ENCODE measurements around the gene FBXO38.
A peak's percentile ranks its signal among the peaks of the same experiment; 100 is the strongest.

Gene FBXO38

DNA sequence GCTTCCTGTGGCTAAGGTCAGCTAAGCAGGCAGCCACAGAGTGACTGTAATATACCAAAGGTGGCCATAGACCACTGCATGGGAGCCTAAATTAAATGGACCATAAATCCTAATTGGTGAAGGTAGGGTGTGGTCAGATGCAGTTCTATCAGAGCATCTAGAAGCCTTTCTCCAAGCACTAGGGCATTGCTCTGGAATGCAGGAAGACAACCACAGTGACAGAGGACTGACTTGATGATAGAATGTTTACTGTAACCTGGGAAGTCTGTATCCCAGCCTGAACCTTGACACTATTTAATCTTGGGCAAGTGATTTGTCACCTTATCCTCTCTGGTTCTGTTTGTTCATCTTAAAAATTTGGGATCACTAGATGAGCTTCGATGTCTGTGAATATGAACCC, 2.3 kb downstream of the FBXO38 start:
- no peak for DNase-seq

DNA sequence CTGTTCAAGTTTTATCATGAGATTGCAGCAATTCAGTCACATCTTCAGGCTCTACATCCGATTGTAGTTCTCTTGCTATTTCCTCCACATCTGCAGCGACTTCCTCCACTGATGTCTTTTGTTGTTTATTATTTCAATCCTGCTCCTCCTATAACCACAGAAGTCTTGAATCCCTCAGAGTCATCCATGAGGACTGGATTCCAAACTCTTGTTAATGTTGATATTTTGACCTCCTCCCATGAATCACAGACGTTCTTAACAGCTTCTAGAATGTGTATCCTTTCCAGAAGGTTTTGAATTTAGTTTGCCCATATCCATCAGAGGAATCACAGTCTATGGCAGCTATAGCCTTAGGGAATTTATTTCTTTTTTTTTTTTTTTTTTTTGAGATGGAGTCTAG, 3.6 kb downstream of the FBXO38 start:
- peak in 1 of 5 experiments; percentile 58 for DNase-seq

DNA sequence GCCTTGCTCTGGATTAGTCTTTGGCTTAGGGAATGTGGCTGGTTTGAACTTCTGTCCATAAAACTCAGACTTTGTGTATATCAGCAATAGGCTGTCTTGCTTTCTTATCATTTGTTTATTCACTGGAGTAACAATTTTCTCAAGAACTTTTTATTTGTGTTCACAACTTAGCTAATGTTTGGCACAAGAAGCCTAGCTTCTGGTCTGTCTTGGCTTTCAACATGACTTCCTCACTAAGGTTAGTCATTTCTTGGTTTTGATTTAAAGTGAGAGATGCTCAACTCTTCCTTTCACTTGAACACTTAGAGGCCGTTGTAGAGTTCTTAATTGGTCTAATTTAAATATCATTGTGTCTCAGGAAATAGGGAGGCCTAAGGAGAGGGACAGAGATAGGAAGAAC, 4.9 kb downstream of the FBXO38 start:
- peak in 1 of 5 experiments; percentile 73 for DNase-seq

DNA sequence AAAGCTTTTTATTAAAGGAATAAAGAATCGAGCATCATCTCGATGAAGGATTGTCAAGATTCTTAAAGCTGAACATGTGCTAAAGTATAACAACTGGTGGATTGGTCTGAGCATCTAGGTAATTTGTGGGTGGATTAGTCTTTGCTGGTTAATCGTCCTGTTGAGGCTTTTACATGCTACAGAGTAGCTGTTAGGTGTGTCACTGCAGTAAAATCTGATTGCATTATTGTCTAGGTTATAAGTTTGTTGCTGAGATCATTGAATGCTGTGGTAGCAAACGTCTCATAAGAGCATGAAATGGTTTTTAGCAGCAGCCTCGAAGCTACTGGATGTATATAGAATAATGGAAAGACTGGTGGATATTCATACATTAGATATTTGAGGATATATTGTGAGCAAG, 7.2 kb downstream of the FBXO38 start:
- DNase-seq = no peak

DNA sequence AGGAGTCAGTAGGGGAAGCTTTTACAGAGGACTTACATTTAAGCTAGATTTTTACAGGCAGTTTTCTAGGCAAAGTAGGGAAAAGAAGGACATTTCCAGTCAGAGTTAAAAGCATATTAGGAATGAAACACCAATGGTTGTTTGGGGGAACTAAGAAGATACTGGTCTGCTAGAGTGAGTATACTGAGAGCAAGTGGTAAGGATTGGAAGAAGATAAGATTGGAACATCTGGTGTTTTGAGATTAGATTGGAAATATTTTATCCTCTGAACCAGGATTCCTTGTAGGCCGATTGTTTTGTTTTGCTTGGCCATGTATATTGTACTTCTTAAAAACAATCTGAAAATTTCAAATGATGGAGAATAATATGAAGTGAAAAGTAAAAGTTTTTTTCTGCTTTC, 7.7 kb downstream of the FBXO38 start:
- DNase-seq = no peak

DNA sequence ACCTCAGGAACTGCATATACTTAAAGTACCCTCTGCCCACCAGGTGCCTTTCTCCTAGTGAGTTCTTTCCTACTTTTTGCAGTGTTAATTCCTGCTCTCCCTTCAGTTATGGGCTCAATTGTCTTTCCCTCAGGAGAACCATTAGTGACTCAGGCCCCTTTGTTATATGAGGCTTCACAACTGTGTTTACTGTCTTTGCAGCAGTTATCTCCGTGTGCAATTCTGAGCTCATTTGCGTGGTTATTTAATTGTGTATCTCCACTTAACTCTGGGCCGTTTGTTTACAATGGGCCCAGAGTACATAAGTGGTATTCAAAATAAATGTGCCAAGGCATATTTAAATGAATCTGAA, 9.6 kb downstream of the FBXO38 start:
- DNase-seq = no peak

DNA sequence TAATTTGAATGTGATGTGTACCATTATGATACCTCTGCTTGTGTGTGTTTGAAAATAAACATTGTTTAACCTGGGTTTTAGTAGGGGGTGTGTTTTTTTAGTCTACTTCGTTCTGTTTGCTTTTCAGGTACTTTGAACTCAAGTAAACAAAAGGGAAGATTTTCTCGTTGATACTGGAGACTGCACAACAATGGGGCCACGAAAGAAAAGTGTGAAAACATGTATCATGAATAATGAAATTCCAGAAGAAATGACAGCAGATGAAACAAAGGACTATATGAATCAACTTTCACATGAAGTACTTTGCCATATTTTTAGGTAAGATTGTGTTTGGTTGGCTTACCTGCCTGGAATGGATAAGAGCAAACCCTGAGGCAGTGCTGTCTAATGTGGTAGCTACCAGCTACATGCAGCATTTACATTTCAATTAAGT, 10.8 kb downstream of the FBXO38 start:
- no peak for DNase-seq

DNA sequence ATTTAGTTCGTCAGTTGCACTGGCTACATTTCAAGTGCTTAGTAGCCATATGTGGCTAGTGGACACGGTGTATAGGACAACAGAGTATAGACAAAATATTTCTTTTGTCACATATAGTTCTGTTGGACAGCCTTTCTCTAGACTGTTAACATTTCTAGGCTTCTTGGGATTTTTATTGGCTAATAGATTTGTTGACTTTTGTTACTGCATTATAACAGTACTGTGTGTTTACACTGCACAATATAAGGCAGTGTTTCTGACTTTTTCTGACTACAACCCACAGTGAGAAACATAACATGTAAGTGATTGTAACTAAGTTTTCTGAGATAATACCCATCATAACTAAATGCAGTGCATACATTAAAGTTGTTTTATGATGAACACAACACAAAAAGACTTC, 11.3 kb downstream of the FBXO38 start:
- no peak for DNase-seq

DNA sequence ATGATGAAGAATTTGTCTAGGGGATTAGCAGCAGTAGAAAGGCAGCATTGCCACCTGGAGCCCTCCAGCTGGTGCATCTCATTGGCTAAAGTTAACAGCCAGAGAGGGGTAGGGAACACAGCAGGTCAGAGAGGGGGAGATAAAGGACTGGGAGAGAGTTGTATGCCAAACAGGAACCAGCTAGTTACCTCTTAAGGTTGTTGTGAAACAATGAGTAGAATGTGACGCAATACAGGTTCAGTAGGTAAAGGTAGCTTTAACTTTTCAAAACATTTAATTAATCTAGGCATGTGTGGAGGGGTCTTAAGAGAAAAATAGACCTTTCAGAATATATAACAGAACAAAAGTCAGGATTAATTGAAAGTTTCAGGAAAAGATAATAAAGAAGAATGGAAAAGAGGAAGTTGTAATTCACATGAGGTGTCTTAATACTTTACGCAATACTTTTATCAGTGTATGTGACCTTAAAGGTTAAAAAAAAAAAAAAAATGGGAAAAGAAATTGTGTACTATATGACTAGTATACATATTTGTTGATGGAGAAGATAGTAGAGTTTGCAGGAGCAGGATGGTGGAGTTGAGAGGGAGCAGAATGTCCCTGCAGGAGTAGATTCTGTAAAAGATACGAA, 14.3 kb downstream of the FBXO38 start:
- no peak for DNase-seq

DNA sequence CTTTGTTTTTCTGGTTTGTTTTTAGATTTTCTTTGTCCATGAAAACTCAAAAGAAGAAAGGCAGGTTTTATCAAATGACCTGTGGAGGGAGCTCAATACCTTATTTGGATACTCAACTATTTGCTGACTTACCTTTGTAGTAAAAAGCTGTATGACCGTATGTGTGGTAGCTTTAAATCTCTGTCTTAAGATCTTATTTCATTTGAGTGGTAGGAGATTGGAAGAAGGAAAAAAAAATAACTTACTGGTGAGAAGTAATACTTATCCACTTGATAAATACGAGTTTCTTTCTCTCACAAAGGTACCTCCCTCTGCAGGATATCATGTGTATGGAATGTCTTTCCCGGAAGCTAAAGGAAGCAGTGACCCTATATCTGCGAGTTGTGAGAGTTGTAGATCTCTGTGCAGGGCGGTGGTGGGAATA, 15.0 kb downstream of the FBXO38 start:
- DNase-seq = no peak

DNA sequence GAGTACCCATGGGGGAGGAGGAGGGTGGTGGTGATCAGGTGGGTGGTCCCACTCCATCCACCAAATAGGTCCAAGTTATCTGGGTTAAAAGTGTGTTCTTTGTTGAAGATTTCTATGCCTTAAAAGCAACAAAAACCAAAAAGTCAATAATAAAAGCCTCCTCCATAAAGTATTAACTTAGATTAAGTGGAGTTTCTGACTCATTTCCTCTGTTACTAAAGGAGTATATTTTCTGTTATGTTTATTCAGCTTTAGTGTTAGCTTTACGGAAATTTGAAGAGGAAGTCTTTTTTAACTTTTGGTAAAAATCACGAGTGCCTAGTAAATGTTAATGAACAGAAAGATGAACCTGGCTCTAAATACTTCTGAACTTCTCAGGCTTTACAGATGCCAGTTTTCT, 17.8 kb downstream of the FBXO38 start:
- DNase-seq = no peak

DNA sequence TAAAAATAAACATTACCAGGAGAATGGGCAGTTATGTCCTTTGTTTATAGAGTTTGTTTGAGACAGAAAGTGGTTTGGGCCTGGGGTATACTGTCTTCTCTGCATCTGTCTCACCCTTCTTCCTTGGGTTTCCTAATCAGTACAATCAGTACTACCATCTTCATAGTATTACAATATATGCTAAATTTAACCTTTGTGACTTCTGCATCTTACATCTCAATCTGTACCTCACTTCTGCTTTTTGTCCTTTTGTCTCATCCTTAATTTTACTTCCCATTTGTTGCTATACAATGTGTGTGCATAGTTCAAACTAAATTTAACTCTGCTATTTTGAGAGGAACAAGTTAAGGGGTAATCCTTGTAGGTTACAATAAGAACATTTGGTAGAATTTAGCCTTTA, 19.6 kb downstream of the FBXO38 start:
- DNase-seq = no peak

DNA sequence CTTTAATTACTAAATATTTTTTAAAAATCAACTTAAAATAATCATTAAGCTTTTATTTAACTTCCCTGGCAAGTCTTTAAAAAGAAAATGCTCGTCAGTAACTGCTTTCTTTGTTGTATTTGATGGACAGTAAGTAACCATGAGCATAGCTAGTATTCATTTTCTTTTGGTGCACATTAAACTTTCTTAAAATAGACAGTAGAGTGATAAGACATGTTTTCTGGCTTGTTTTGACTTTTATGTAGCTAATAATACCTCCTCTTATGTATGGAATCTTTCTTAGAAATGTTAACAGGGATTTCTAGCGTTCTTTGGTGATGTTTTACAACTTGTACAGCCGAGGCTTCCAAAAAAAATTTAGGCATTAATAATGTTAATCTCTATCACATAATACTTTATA, 22.6 kb downstream of the FBXO38 start:
- DNase-seq = no peak

DNA sequence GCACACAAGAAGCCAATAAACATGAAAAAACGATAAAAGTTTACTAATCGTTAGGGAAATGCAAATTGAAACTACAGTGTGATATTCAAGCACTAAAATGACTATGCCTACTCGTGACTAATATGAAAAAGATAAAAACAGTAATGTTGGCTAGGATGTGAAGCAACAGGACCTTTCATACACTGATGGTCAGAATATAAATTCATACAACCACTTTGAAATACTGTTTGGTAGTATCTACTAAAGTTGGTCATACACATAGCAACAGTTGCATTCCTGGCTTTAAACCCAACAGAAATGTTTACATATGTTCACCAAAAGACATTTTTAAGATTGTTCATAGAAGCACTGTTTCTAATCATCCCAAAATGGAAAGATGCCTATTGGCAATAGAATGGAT, 24.3 kb downstream of the FBXO38 start:
- no peak for DNase-seq

DNA sequence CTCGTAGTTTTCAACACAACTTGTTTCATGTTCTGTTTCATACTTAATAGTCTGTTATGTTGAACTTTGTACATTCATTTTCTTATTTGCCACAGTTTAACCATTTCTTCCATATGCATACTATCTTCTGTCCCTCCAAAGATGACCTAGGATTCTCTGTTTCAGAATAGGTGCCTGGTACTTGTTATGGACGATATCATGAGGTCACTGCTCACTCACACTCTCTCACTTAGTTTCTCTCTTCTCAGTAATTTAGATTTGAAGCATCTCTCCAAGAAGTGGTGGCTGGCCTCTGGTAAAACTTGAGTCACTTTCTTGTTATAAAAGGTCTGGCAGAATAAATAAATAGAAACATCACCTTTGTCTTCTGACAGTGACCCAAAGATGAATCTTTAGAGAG, 28.4 kb downstream of the FBXO38 start:
- no peak for DNase-seq

DNA sequence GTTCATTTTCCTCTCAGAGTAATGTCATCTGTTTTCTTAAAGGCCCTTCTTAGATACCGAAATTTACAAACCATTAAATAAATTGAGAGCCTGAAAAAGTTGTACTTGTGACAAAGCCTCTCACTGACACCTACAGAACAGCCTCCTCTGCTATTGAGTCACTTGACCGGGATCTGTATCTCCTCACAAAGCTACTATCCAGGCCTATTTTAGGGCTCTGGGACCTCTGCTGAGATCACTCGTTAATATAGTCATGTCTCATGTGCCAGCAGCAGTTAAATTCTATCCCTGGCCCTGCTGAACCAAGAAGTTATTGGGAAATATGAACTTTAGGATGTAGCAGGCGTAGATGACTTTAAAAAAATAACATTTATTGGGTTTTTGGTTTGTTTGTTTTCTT, 31.1 kb downstream of the FBXO38 start:
- DNase-seq = no peak

DNA sequence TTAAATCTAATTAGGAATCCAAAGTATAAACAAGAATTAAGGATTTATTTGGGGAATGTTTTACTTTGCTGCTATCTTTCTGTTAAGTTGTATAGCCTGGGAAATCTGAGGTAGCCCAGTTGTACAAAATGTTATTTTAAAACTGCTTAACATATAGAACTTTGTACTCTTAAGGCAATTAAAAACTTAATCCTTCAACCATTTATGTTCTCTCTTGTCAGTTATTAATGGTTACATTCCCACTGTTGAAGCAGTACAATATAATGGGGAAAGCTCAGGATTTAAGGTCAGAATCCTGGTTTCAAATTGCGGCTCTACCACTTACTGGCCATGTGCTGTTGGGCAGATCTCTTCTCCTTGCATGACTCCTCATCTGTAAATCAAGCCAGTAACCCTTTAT, 32.7 kb downstream of the FBXO38 start:
- no peak for DNase-seq

DNA sequence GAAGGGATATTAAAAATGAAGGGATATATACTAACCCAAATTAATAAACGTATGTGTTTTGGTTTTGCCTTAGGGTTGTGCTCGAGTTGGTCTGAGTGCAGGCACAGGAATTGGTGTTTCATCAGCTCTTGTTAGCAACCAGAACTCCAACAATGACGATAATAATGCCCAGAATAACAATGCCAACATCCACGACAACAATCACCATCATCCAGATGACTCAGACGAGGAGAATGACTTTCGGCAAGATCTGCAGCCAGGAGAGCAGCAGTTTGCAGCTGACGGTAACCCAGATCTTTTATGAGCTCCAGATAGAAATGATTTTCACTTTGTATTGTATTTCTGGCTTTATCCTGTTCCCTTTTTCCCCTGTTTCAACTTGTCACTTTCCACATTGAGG, 33.2 kb downstream of the FBXO38 start:
- DNase-seq = no peak

DNA sequence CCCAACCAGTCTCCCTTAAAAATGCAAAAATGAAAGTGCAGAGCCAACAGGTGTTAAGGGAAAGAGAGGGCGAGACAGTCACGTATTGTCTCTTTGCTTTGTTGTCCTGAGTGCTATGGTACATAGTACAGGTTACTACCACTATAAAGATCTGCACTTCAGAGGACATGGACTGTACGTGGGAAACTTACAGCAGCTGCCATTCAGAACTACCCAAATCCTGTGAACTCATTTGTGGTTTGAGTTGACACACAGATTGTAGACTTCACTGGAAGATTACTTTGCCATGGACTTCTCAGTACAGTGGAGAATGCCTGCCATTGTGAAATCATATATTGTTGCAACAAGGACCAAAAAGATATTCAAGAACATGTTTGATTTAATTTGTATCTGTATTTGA, 34.8 kb downstream of the FBXO38 start:
- no peak for DNase-seq

DNA sequence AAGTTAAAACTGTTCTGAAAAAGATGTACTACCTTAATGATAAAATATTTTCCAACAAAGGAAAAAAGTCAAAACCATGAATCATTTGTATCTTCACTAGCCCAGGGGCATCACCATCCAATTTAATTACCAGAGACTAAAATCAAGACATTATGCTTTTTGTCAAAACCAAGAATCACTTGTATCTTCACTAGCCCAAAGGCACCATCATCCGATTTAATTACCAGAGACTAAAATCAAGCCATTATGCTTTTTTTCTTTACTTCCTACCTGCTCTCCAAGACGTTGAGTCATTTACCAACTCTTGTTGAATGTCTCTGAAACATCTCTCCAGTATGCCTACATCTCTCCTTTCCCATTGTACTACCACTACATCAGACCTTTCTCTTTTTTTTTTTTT, 37.9 kb downstream of the FBXO38 start:
- no peak for DNase-seq

DNA sequence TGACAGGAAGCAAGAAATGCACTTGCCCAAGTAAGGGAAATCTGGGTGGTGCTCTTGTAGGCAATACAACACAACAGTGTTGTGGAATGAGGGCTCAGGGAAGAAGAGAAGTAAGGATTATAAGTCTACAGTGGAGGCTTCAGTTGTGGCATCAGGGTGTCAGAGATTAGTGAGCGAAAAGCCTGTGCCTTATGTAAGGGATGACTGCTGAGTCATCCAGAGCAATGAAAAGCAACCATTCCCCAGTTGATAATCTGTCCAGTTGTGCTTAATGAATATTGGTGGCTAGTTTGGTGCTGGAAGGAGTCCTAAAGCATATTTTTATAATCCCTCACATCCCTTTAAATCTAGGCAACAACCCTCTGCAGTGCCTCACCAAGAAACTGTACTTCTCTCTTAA, 42.0 kb downstream of the FBXO38 start:
- DNase-seq = no peak

DNA sequence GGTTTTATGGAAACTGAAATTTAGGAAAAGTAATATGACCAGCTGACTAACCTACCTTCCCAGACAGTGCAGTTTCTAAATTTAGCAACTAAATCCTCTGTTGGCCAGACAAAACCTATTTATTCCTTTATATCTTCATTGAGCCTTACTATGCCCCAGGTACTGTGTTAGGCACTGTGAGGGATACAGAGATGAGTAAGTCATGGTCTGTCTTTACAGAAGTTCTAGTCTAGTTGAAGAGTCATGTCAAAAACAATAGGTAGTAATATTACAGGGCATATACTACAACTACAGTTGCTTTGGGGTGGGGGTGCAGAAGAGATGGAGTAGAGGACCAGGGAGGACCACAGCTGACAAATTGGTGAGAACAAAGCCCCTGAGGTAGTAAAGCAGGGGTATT, 42.8 kb downstream of the FBXO38 start:
- DNase-seq = no peak

DNA sequence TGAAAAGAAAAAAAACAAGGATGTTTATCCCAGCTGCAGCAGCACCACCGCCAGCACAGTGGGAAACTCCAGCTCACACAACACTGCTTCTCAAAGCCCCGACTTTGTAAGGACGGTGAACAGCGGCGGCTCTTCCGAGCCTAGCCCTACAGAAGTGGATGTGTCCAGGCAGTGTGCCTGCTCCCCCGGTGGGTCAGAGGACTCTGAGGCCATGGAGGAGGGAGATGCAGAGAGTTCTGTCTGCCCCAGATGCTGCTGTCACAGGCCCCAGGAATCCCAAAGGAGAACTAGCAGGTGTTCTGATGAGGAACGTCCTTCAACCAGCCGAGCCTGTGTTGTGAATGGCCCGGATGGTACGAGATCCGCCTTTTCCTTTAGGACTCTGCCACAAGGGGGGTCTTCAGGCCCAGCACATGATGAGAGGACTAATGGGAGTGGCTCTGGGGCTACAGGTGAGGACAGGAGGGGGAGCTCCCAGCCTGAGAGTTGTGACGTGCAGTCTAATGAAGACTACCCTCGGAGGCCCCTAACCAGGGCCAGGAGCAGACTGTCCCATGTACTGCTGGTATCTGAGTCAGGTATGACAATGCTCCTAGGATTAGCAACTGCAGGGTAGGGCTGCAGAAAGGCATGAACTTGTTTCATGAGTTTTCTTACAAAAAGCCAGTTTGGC, 43.7 kb downstream of the FBXO38 start:
- no peak for DNase-seq

DNA sequence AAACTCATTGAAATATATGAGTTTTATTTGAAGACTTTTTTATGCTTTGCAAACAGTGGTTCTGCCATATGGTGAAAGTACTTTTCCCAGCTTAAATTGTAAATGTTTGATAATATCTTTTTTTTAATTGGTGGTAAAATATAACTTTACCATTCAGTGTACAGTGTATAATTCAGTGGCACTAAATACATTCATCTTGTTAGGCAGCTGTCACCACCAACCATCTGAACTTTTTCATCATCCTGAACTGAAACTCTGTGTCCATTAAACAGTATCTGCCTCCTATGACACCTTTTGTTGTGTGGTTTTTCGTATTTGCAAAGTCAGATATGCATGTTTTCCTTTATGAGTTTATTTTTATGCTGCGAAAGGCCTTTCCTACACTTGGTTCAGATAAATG, 45.1 kb downstream of the FBXO38 start:
- DNase-seq = no peak

DNA sequence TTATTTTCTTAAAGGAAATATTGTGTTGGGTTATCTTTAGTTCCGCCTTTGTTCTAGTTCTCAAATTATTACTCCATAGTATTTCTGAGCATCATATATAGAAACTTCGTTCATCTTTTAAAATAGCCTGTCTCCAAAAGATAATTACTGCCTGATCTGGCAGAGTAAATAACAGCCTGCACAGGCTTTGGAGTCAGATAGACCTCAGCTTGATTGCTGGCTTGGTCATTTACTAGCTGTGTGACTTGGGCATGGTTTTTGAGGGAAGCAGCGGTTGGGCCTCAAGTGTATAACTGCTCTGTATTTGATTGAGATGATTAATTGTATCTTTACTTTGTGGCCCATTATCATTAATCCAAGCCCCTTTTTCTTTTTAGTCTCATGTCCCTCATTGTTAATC, 50.1 kb downstream of the FBXO38 start:
- DNase-seq = no peak
